Endothelial cell (in vitro differentiated cells): ENCODE data around the gene MGAT4A. TPM values are rescaled to one million over a fixed set of nuclear protein-coding genes. Genes with fewer than 3 reads are reported as not detected.

ENCODE experiments used
- DNase-seq: peaks from one replicate; pipeline ENCODE4 v3.0.0; 2021; ENCODE audit warnings: low spot score
- H3K27ac Mint-ChIP-seq: one replicate; pipeline ENCODE4 v1.8.0; 2021; ENCODE audit warnings: mixed read lengths, inconsistent platforms; ENCODE audit not compliant: unreplicated experiment
- H3K27me3 Mint-ChIP-seq: one replicate; pipeline ENCODE4 v1.8.0; 2021; ENCODE audit warnings: mild to moderate bottlenecking, moderate library complexity, mixed read lengths, inconsistent platforms; ENCODE audit not compliant: unreplicated experiment
- H3K36me3 Mint-ChIP-seq: one replicate; pipeline ENCODE4 v1.8.0; 2021; ENCODE audit warnings: mild to moderate bottlenecking, low read depth, mixed read lengths, inconsistent platforms; ENCODE audit not compliant: unreplicated experiment
- H3K4me1 Mint-ChIP-seq: one replicate; pipeline ENCODE4 v1.8.0; 2021; ENCODE audit warnings: mild to moderate bottlenecking, mixed read lengths, inconsistent platforms; ENCODE audit not compliant: unreplicated experiment
- H3K4me3 Mint-ChIP-seq: one replicate; pipeline ENCODE4 v1.8.0; 2021; ENCODE audit warnings: mild to moderate bottlenecking, mixed read lengths, inconsistent platforms; ENCODE audit not compliant: unreplicated experiment
- H3K9me3 Mint-ChIP-seq: one replicate; pipeline ENCODE4 v1.8.0; 2021; ENCODE audit warnings: mixed read lengths, inconsistent platforms; ENCODE audit not compliant: unreplicated experiment
- CTCF ChIP-seq: fragments of 200-600 bp; sonication (generic); IDR thresholded peaks from one replicate; pipeline ENCODE4 v1.5.0; 2021; ENCODE audit warnings: antibody characterized with exemption; ENCODE audit not compliant: unreplicated experiment
- total RNA-seq: library from RNA; stranded (reverse); fragmentation: NEBNext Ultra II Directional; extraction: Animal tissue kit (Norgen Biotek cat#: 25700); gene quantifications from one replicate; pipeline ENCODE4 v1.2.1, GENCODE V29; 2021; ENCODE audit not compliant: unreplicated experiment

Gene MGAT4A
- total RNA-seq, 1 donor from 2014 or later, result 7.3 TPM

DNA sequence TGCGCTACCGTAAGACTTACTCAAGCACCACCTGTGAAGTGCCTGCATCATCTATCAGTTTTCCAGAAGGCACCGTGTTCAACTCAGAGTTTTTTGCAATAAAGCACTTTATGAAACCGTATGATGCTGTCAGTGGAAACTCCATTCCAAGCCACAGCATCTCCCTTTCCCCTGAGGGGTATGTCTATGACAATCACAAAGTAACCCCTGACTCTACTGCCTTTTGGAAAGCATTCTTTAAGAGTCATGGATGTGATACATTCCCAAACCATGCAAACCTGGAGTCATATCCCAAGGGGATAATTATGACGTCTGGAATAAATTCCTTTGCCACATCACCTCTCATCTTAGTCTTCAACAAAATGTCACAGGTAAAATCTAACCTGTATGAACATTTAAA, 83.3 kb downstream of the MGAT4A start:
- H3K4me3 Mint-ChIP-seq, result no peak overlapping the region
- no peaks in the 10 kb centered on the region for H3K27me3 Mint-ChIP-seq
- TF ChIP-seq CTCF, result no peak
- peaks cover 6% of the 10 kb centered on the region for H3K4me1 Mint-ChIP-seq
- H3K36me3 Mint-ChIP-seq, result no peaks in the 10 kb centered on the region
- H3K27ac Mint-ChIP-seq, result no peak overlapping the region
- DNase-seq, result no peak
- no peaks in the 10 kb centered on the region for H3K9me3 Mint-ChIP-seq

DNA sequence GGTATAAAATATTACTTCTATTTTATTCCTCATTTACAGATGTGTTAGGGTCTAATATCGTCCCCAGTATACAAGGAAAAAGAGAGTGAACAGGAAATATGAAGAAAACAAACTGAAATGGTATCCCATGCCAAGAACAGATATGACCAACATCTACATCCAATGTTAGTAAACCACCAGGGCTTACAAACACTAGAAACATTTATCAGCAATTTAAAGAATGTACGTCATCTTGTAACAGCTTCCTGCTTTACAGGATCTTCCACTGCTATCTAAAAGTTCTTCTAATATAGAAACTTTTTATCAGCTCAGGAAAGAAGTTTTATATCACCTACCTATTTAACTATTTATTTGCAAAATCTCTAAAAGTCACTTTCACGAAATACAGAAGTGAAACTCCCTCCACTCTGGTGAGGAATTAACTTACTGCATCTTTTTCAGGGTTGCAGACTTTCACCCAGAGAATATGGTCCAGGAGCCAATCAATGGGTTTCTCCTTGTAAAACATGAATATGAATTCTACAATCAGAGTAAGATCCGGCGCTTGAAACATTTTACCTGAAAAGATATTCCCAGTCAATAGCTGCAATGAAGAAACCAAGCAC, 87.3 kb downstream of the MGAT4A start:
- no peaks in the 10 kb centered on the region for H3K9me3 Mint-ChIP-seq

DNA sequence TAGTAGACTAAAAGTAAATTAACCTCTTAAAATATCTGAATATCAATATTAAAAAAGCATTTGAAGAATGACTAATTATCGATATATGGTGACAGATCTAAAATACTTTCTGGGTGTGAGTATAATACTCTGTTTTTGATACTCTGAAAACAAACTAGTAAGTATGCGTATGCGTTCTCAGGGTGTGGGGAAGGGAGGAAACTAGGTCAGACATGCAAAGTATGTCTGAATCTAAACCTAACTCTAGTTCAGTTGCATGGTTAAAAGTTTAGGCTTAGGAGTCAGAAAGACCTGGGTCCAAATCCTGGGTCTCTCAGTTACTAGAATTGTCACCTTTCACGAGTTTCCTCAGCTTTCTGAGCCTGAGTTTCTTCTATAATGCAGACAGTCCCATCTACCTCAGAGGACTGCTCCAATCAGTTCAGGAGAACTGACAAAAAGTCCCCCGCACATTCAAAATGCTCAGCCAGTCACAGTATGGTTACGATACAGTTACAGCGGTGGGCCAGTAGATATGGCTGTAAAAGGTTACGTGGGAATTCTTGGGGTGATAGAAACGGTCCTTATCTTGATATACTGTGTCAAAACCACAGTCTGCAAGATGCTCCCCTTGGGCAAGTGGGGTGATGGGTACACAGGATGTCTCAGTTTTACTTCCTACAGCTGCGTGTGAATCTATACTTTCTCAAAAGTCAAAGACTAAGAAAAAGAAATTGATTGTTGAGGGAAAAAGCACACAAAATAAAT, 93.4 kb downstream of the MGAT4A start:
- Mint-ChIP-seq H3K4me3 (no peak overlapping the region), H3K4me1 (peaks cover 5% of the 10 kb centered on the region), H3K27me3 (peaks cover 2% of the 10 kb centered on the region), H3K9me3 (no peaks in the 10 kb centered on the region), H3K27ac (no peak overlapping the region), H3K36me3 (no peaks in the 10 kb centered on the region)
- DNase-seq, result no peak
- no peak for TF ChIP-seq CTCF

More for the DNA sequence above, 87.3 kb downstream of the MGAT4A start:
- no peak for DNase-seq
- Mint-ChIP-seq H3K4me3 (no peak overlapping the region), H3K4me1 (no peaks in the 10 kb centered on the region), H3K27me3 (peaks cover 2% of the 10 kb centered on the region), H3K36me3 (no peaks in the 10 kb centered on the region), H3K27ac (no peak overlapping the region)
- no peak for TF ChIP-seq CTCF

GRCh38 chr2:98634406-98635092, 96.4 kb downstream of the MGAT4A start:
- TF ChIP-seq CTCF, result peak; percentile 34
- no peaks in the 10 kb centered on the region for H3K27me3 Mint-ChIP-seq
- peak overlapping the region; percentile 4 for H3K4me3 Mint-ChIP-seq
- no peaks in the 10 kb centered on the region for H3K9me3 Mint-ChIP-seq
- peak; percentile 48 for DNase-seq
- no peak overlapping the region for H3K27ac Mint-ChIP-seq
- peaks cover 5% of the 10 kb centered on the region for H3K4me1 Mint-ChIP-seq
- no peaks in the 10 kb centered on the region for H3K36me3 Mint-ChIP-seq

- no peak for DNase-seq
- no peak overlapping the region for H3K27ac Mint-ChIP-seq
- no peaks in the 10 kb centered on the region for H3K27me3 Mint-ChIP-seq
- H3K9me3 Mint-ChIP-seq, result no peaks in the 10 kb centered on the region
- peaks cover 5% of the 10 kb centered on the region for H3K4me1 Mint-ChIP-seq
- no peak for TF ChIP-seq CTCF
- H3K4me3 Mint-ChIP-seq, result no peak overlapping the region
- H3K36me3 Mint-ChIP-seq, result no peaks in the 10 kb centered on the region
These were observed 98.6 kb downstream of the MGAT4A start for GRCh38 chr2:98632351-98632750.
